GM21515 (cell line): ENCODE measurements around the gene LAMB3.
"Not testable (repeated sequence)": the region's sequence is repeated elsewhere in the genome, so short reads cannot be mapped to it uniquely, and the experiment has no call there.

Experiments used
- ATAC-seq: cut with Tn5 transposase; IDR thresholded peaks from one replicate; pipeline ENCODE4 v1.9.1; 2021; ENCODE audit not compliant: unreplicated experiment

LAMB3 gene

GRCh38 chr1:209652121-209652735 lies at the start of gene LAMB3:
Gene LAMB3 (minus strand): TSS chr1:209652425. CDS start chr1:209650944, 1,481 bp downstream.
- no peak for ATAC-seq

- ATAC-seq: not testable (repeated sequence)
These were observed 48.5 kb upstream of the LAMB3 start for GRCh38 chr1:209700686-209701085.

GRCh38 chr1:209697126-209697525 lies 44.9 kb upstream of the LAMB3 start:
- no peak for ATAC-seq

- no peak for ATAC-seq
These were observed 44.4 kb upstream of the LAMB3 start for GRCh38 chr1:209696673-209697072.

GRCh38 chr1:209692745-209693504 lies 40.7 kb upstream of the LAMB3 start:
- ATAC-seq: no peak

GRCh38 chr1:209692296-209692695 lies 40.1 kb upstream of the LAMB3 start:
- ATAC-seq: no peak

- no peak for ATAC-seq
These were observed 39.0 kb upstream of the LAMB3 start for GRCh38 chr1:209691237-209691636.

- ATAC-seq: no peak
These were observed 37.3 kb upstream of the LAMB3 start for GRCh38 chr1:209689477-209689876.

GRCh38 chr1:209688746-209689234 lies 36.6 kb upstream of the LAMB3 start:
- ATAC-seq: no peak

- ATAC-seq: no peak
These were observed 34.1 kb upstream of the LAMB3 start for GRCh38 chr1:209686322-209686721.

GRCh38 chr1:209685821-209686220 lies 33.6 kb upstream of the LAMB3 start:
- no peak for ATAC-seq

- no peak for ATAC-seq
These were observed 26.8 kb upstream of the LAMB3 start for GRCh38 chr1:209678981-209679539.

- ATAC-seq: no peak
These were observed 23.4 kb upstream of the LAMB3 start for GRCh38 chr1:209675565-209676154.

GRCh38 chr1:209674957-209675564 lies 22.8 kb upstream of the LAMB3 start, which contains the start of gene G0S2:
Gene G0S2 (plus strand): TSS chr1:209675412. CDS start chr1:209675685, 273 bp downstream.
- ATAC-seq: no peak

- no peak for ATAC-seq
These were observed 21.6 kb upstream of the LAMB3 start for GRCh38 chr1:209673631-209674417.

GRCh38 chr1:209672705-209673630 lies 20.7 kb upstream of the LAMB3 start:
- ATAC-seq: peak; percentile 92

- no peak for ATAC-seq
These were observed 18.3 kb upstream of the LAMB3 start for GRCh38 chr1:209670441-209671082.

- peak; percentile 49 for ATAC-seq
These were observed 15.5 kb upstream of the LAMB3 start for GRCh38 chr1:209667708-209668107.

- no peak for ATAC-seq
These were observed 14.9 kb upstream of the LAMB3 start for GRCh38 chr1:209667103-209667502.
